ENCODE measurements around the gene JAK1.
"Not testable (repeated sequence)": the region's sequence is repeated elsewhere in the genome, so short reads cannot be mapped to it uniquely, and the experiment has no call there.

The JAK1 gene

GRCh38 chr1:64839732-64840405 is 126.5 kb downstream of the JAK1 start:
- DNase-seq (ENCODE audit: low spot score): no peak

GRCh38 chr1:64839261-64839660 is 127.1 kb downstream of the JAK1 start:
- no peak for DNase-seq (ENCODE audit: low spot score)

GRCh38 chr1:64838486-64838885 is 127.9 kb downstream of the JAK1 start:
- DNase-seq (ENCODE audit: low spot score): peak; percentile 92

- DNase-seq (ENCODE audit: low spot score): peak; percentile 99
Observed at GRCh38 chr1:64836802-64837201, 129.5 kb downstream of the JAK1 start.

- DNase-seq (ENCODE audit: low spot score): peak; percentile 61
Observed at GRCh38 chr1:64834734-64835133, 131.6 kb downstream of the JAK1 start.

- DNase-seq (ENCODE audit: low spot score): no peak
Observed at GRCh38 chr1:64830030-64830651, 136.2 kb downstream of the JAK1 start.

- DNase-seq (ENCODE audit: low spot score): no peak
Observed at GRCh38 chr1:64829411-64830029, 136.8 kb downstream of the JAK1 start.

- no peak for DNase-seq (ENCODE audit: low spot score)
Observed at GRCh38 chr1:64828829-64829228, 137.5 kb downstream of the JAK1 start.

- DNase-seq (ENCODE audit: low spot score): no peak
Observed at GRCh38 chr1:64826991-64827390, 139.4 kb downstream of the JAK1 start.

- DNase-seq (ENCODE audit: low spot score): peak; percentile 57
Observed at GRCh38 chr1:64823691-64824476, 142.5 kb downstream of the JAK1 start.

GRCh38 chr1:64822621-64823020 is 143.7 kb downstream of the JAK1 start:
- DNase-seq (ENCODE audit: low spot score): no peak

GRCh38 chr1:64820572-64820971 is 145.8 kb downstream of the JAK1 start:
- not testable (repeated sequence) for DNase-seq (ENCODE audit: low spot score)

GRCh38 chr1:64817364-64817763 is 149.0 kb downstream of the JAK1 start:
- DNase-seq (ENCODE audit: low spot score): not testable (repeated sequence)

- no peak for DNase-seq (ENCODE audit: low spot score)
Observed at GRCh38 chr1:64814427-64814826, 151.9 kb downstream of the JAK1 start.

GRCh38 chr1:64811131-64811530 is 155.2 kb downstream of the JAK1 start:
- DNase-seq (ENCODE audit: low spot score): no peak

GRCh38 chr1:64810001-64810400 is 156.3 kb downstream of the JAK1 start:
- DNase-seq (ENCODE audit: low spot score): no peak

GRCh38 chr1:64809309-64809708 is 157.0 kb downstream of the JAK1 start:
- no peak for DNase-seq (ENCODE audit: low spot score)

GRCh38 chr1:64801851-64802523 is 164.4 kb downstream of the JAK1 start:
- DNase-seq (ENCODE audit: low spot score): no peak

- no peak for DNase-seq (ENCODE audit: low spot score)
Observed at GRCh38 chr1:64798872-64799271, 167.5 kb downstream of the JAK1 start.

- no peak for DNase-seq (ENCODE audit: low spot score)
Observed at GRCh38 chr1:64790832-64791487, 175.4 kb downstream of the JAK1 start.

Measured in kidney capillary endothelial cell (primary cell).